CD8-positive, alpha-beta memory T cell (primary cell): ENCODE data around the gene TDRD9. TPM values are rescaled to one million over a fixed set of nuclear protein-coding genes. Genes with fewer than 3 reads are reported as not detected.

Source experiments
- CTCF ChIA-PET: fragments of 350-600 bp; sonication (Branson Sonifier 250); formaldehyde crosslinking; loops from one replicate; lab custom pipeline; 2021; ENCODE audit warnings: antibody characterized with exemption; lab: Charles Lee
- POLR2A ChIA-PET: fragments of 350-600 bp; sonication (Branson Sonifier 250); formaldehyde crosslinking; loops from one replicate; lab custom pipeline; 2021; ENCODE audit warnings: antibody characterized with exemption; lab: Charles Lee
- DNase-seq, 5 donors: peaks; one replicate each; pipeline versions ENCODE4 v3.0.0 to v3.0.0-alpha.2; 2020 to 2022; ENCODE audit warnings: mixed read lengths in 1 of 5
- H3K27ac ChIP-seq: one replicate; pipeline ENCODE4 v1.7.0; 2013; ENCODE audit warnings: low read depth, mild to moderate bottlenecking, low read length, moderate library complexity
- H3K27me3 ChIP-seq: 2 replicates; pipeline ENCODE4 v1.7.0; 2013; ENCODE audit warnings: low read length, mild to moderate bottlenecking; ENCODE audit not compliant: insufficient read depth, poor library complexity, severe bottlenecking
- H3K36me3 ChIP-seq: 2 replicates; pipeline ENCODE4 v1.7.0; 2013; ENCODE audit warnings: mild to moderate bottlenecking, low read length, moderate library complexity; ENCODE audit not compliant: insufficient read depth
- H3K4me1 ChIP-seq: 2 replicates; pipeline ENCODE4 v1.7.0; 2013; ENCODE audit warnings: mild to moderate bottlenecking, low read length, moderate library complexity; ENCODE audit not compliant: insufficient read depth
- H3K4me3 ChIP-seq: 2 replicates; pipeline ENCODE4 v1.7.0; 2013; ENCODE audit warnings: mild to moderate bottlenecking, low read length
- H3K9me3 ChIP-seq: 2 replicates; pipeline ENCODE4 v1.7.0; 2013; ENCODE audit warnings: mild to moderate bottlenecking, low read length
- H3K27ac Mint-ChIP-seq, 8 donors: one replicate each; pipeline ENCODE4 v1.8.0; 2020 to 2021; ENCODE audit warnings: mixed read lengths in 8 of 8, mild to moderate bottlenecking in 6 of 8, inconsistent platforms in 3 of 8, moderate library complexity in 3 of 8
- H3K27me3 Mint-ChIP-seq, 2 donors: one replicate each; pipeline ENCODE4 v1.8.0; 2020 to 2021; ENCODE audit warnings: mixed read lengths in 2 of 2, mild to moderate bottlenecking in 1 of 2, moderate library complexity in 1 of 2
- H3K36me3 Mint-ChIP-seq, 3 donors: one replicate each; pipeline ENCODE4 v1.8.0; 2020 to 2021; ENCODE audit warnings: mixed read lengths in 3 of 3, inconsistent platforms in 1 of 3, mild to moderate bottlenecking in 1 of 3
- H3K4me1 Mint-ChIP-seq, 3 donors: one replicate each; pipeline ENCODE4 v1.8.0; 2020 to 2021; ENCODE audit warnings: mixed read lengths in 3 of 3, inconsistent platforms in 1 of 3, mild to moderate bottlenecking in 1 of 3
- H3K4me3 Mint-ChIP-seq, 7 donors: one replicate each; pipeline ENCODE4 v1.8.0; 2020 to 2021; ENCODE audit warnings: mixed read lengths in 7 of 7, mild to moderate bottlenecking in 6 of 7, moderate library complexity in 4 of 7, inconsistent platforms in 2 of 7
- H3K9me3 Mint-ChIP-seq, 5 donors: one replicate each; pipeline ENCODE4 v1.8.0; 2020 to 2022; ENCODE audit warnings: mixed read lengths in 5 of 5, mild to moderate bottlenecking in 3 of 5, moderate library complexity in 2 of 5, inconsistent platforms in 1 of 5
- polyA plus RNA-seq: library from polyadenylated mRNA; unstranded; fragments of 300-500 nt; fragmentation: Illumina TruSeq; gene quantifications from one replicate; pipeline ENCODE4 v1.2.3, GENCODE V29; 2021
- total RNA-seq, 2 experiments: library from RNA; stranded (reverse); gene quantifications; one replicate each; pipeline ENCODE4 v1.2.3, GENCODE V29; 2021

TDRD9 gene
- total and polyA plus RNA-seq, 3 experiments from 2014 or later, result 0.44 to 1.3 (median 0.46) TPM

GRCh38 chr14:104064003-104064402 is 135.7 kb downstream of the TDRD9 start:
- ChIA-PET POLR2A (no interaction called here), CTCF (no interaction called here)
- Histone ChIP-seq H3K4me3 (no peak overlapping the region), H3K27me3 (no peaks in the 10 kb centered on the region), H3K9me3 (no peaks in the 10 kb centered on the region), H3K4me1 (no peaks in the 10 kb centered on the region), H3K36me3 (no peaks in the 10 kb centered on the region), H3K27ac (no peak overlapping the region)
- Mint-ChIP-seq H3K4me3 (no peak overlapping the region), H3K4me1 (no peaks in the 10 kb centered on the region), H3K9me3 (peaks cover 7 to 21% (median 13%) of the 10 kb centered on the region in 5 donors), H3K36me3 (peaks cover 0 to 6% (median 0%) of the 10 kb centered on the region in 3 donors), H3K27me3 (peaks cover 15 to 79% of the 10 kb centered on the region in 2 donors), H3K27ac (no peak overlapping the region)
- no peak for DNase-seq

GRCh38 chr14:104066279-104066678 is 138.0 kb downstream of the TDRD9 start:
- Histone ChIP-seq H3K36me3 (no peaks in the 10 kb centered on the region), H3K9me3 (no peaks in the 10 kb centered on the region), H3K27me3 (no peaks in the 10 kb centered on the region), H3K27ac (no peak overlapping the region), H3K4me3 (no peak overlapping the region), H3K4me1 (no peaks in the 10 kb centered on the region)
- Mint-ChIP-seq H3K4me3 (no peak overlapping the region), H3K27ac (no peak overlapping the region), H3K4me1 (no peaks in the 10 kb centered on the region), H3K36me3 (peaks cover 0 to 6% (median 0%) of the 10 kb centered on the region in 3 donors), H3K9me3 (peaks cover 7 to 21% (median 13%) of the 10 kb centered on the region in 5 donors), H3K27me3 (peaks cover 12 to 79% of the 10 kb centered on the region in 2 donors)
- ChIA-PET CTCF (no interaction called here), POLR2A (no interaction called here)
- no peak for DNase-seq

GRCh38 chr14:104066719-104067295 is 138.6 kb downstream of the TDRD9 start:
- peaks cover 0 to 6% (median 0%) of the 10 kb centered on the region in 3 donors for H3K36me3 Mint-ChIP-seq
- H3K4me1 ChIP-seq, result no peaks in the 10 kb centered on the region
- H3K27ac Mint-ChIP-seq, result no peak overlapping the region
- no peaks in the 10 kb centered on the region for H3K36me3 ChIP-seq
- DNase-seq, result no peak
- H3K27ac ChIP-seq, result no peak overlapping the region
- no peaks in the 10 kb centered on the region for H3K27me3 ChIP-seq
- CTCF ChIA-PET, result no interaction called here
- POLR2A ChIA-PET, result no interaction called here
- peaks cover 7 to 21% (median 13%) of the 10 kb centered on the region in 5 donors for H3K9me3 Mint-ChIP-seq
- H3K27me3 Mint-ChIP-seq, result peaks cover 12 to 78% of the 10 kb centered on the region in 2 donors
- no peaks in the 10 kb centered on the region for H3K9me3 ChIP-seq
- H3K4me3 Mint-ChIP-seq, result peak overlapping the region in 1 of 7 donors; percentile 38
- H3K4me3 ChIP-seq, result no peak overlapping the region
- H3K4me1 Mint-ChIP-seq, result no peaks in the 10 kb centered on the region

- ChIA-PET POLR2A (no interaction called here), CTCF (interaction anchor here (2.0 kb wide), 1 partner anchor 9 kb away, joined by 10 read pairs; no protein-coding TSS in a partner anchor)
- H3K4me3 Mint-ChIP-seq, result no peak overlapping the region
- no peak overlapping the region for H3K27ac Mint-ChIP-seq
- Histone ChIP-seq H3K4me1 (no peaks in the 10 kb centered on the region), H3K27me3 (no peaks in the 10 kb centered on the region), H3K36me3 (no peaks in the 10 kb centered on the region), H3K27ac (no peak overlapping the region), H3K9me3 (peaks cover 5% of the 10 kb centered on the region), H3K4me3 (no peak overlapping the region)
- H3K36me3 Mint-ChIP-seq, result peaks cover 0 to 6% (median 0%) of the 10 kb centered on the region in 3 donors
- H3K9me3 Mint-ChIP-seq, result peaks cover 16 to 29% (median 19%) of the 10 kb centered on the region in 5 donors
- DNase-seq, result no peak
- H3K27me3 Mint-ChIP-seq, result peaks cover 8 to 54% of the 10 kb centered on the region in 2 donors
- H3K4me1 Mint-ChIP-seq, result no peaks in the 10 kb centered on the region
Observed at GRCh38 chr14:104069541-104069940, 141.3 kb downstream of the TDRD9 start.

- Histone ChIP-seq H3K4me1 (peaks cover 4% of the 10 kb centered on the region), H3K36me3 (no peaks in the 10 kb centered on the region), H3K4me3 (no peak overlapping the region), H3K27ac (no peak overlapping the region), H3K9me3 (peaks cover 5% of the 10 kb centered on the region), H3K27me3 (no peaks in the 10 kb centered on the region)
- Mint-ChIP-seq H3K4me1 (peaks cover 4 to 7% (median 7%) of the 10 kb centered on the region in 3 donors), H3K27ac (peak overlapping the region in 1 of 8 donors; percentile 39), H3K9me3 (peaks cover 3 to 14% (median 9%) of the 10 kb centered on the region in 5 donors), H3K4me3 (no peak overlapping the region), H3K27me3 (peaks cover 8 to 31% of the 10 kb centered on the region in 2 donors), H3K36me3 (no peaks in the 10 kb centered on the region)
- ChIA-PET POLR2A (no interaction called here), CTCF (no interaction called here)
- no peak for DNase-seq
Observed at GRCh38 chr14:104072586-104072985, 144.3 kb downstream of the TDRD9 start.

- Histone ChIP-seq H3K27ac (no peak overlapping the region), H3K4me1 (peaks cover 10% of the 10 kb centered on the region), H3K27me3 (no peaks in the 10 kb centered on the region), H3K9me3 (peaks cover 5% of the 10 kb centered on the region), H3K4me3 (no peak overlapping the region), H3K36me3 (no peaks in the 10 kb centered on the region)
- peaks cover 11 to 24% of the 10 kb centered on the region in 2 donors for H3K27me3 Mint-ChIP-seq
- DNase-seq, result no peak
- H3K36me3 Mint-ChIP-seq, result no peaks in the 10 kb centered on the region
- peaks cover 3 to 12% (median 9%) of the 10 kb centered on the region in 5 donors for H3K9me3 Mint-ChIP-seq
- ChIA-PET CTCF (interaction anchor here (1.2 kb wide), 1 partner anchor 491 kb away, joined by 3 read pairs; no protein-coding TSS in a partner anchor), POLR2A (interaction anchor here (0.5 kb wide), 1 partner anchor 431 kb away, joined by 3 read pairs; no protein-coding TSS in a partner anchor)
- peaks cover 11 to 19% (median 17%) of the 10 kb centered on the region in 3 donors for H3K4me1 Mint-ChIP-seq
- peak overlapping the region in 1 of 8 donors; percentile 21 for H3K27ac Mint-ChIP-seq
- no peak overlapping the region for H3K4me3 Mint-ChIP-seq
Observed at GRCh38 chr14:104073764-104074163, 145.5 kb downstream of the TDRD9 start.

GRCh38 chr14:104075530-104076151 is 147.4 kb downstream of the TDRD9 start:
- Mint-ChIP-seq H3K36me3 (no peaks in the 10 kb centered on the region), H3K27me3 (peaks cover 10% of the 10 kb centered on the region in 2 donors)
- CTCF ChIA-PET, result interaction anchor here (3.0 kb wide), 1 partner anchor 12 kb away, joined by 14 read pairs; no protein-coding TSS in a partner anchor

GRCh38 chr14:104076743-104077142 is 148.5 kb downstream of the TDRD9 start:
- H3K4me1 Mint-ChIP-seq, result peaks cover 11 to 20% (median 17%) of the 10 kb centered on the region in 3 donors
- no peaks in the 10 kb centered on the region for H3K36me3 Mint-ChIP-seq
- Histone ChIP-seq H3K4me3 (no peak overlapping the region), H3K27ac (no peak overlapping the region), H3K27me3 (no peaks in the 10 kb centered on the region), H3K9me3 (peaks cover 5% of the 10 kb centered on the region), H3K4me1 (peaks cover 10% of the 10 kb centered on the region), H3K36me3 (no peaks in the 10 kb centered on the region)
- no peak overlapping the region for H3K4me3 Mint-ChIP-seq
- ChIA-PET POLR2A (interaction anchor here (0.6 kb wide), 1 partner anchor 539 kb away, joined by 3 read pairs; no protein-coding TSS in a partner anchor), CTCF (interaction anchor here (1.1 to 3.0 kb wide), 3 partner anchors 11 to 68 kb away, joined by 3 to 14 read pairs (median 3); no protein-coding TSS in a partner anchor)
- peaks cover 10% of the 10 kb centered on the region in 2 donors for H3K27me3 Mint-ChIP-seq
- peak overlapping the region in 2 of 8 donors; percentile 48 to 49 for H3K27ac Mint-ChIP-seq
- no peak for DNase-seq
- peaks cover 3 to 12% (median 9%) of the 10 kb centered on the region in 5 donors for H3K9me3 Mint-ChIP-seq

More at GRCh38 chr14:104075530-104076151, 147.4 kb downstream of the TDRD9 start:
- no peak overlapping the region for H3K4me3 ChIP-seq
- POLR2A ChIA-PET, result no interaction called here
- H3K36me3 ChIP-seq, result no peaks in the 10 kb centered on the region
- H3K4me1 ChIP-seq, result peaks cover 10% of the 10 kb centered on the region
- no peak overlapping the region for H3K27ac ChIP-seq
- H3K27ac Mint-ChIP-seq, result no peak overlapping the region
- no peaks in the 10 kb centered on the region for H3K27me3 ChIP-seq
- peaks cover 3 to 12% (median 9%) of the 10 kb centered on the region in 5 donors for H3K9me3 Mint-ChIP-seq
- peaks cover 5% of the 10 kb centered on the region for H3K9me3 ChIP-seq
- H3K4me3 Mint-ChIP-seq, result no peak overlapping the region
- DNase-seq, result no peak
- H3K4me1 Mint-ChIP-seq, result peaks cover 11 to 20% (median 17%) of the 10 kb centered on the region in 3 donors
